GM12878 (cell line): ENCODE measurements around the gene MUC21. TPM values are rescaled to one million over a fixed set of nuclear protein-coding genes. Genes with fewer than 3 reads are reported as not detected.

Experiments
- ATAC-seq: fragments of 200-7000 bp; cut with Tn5 transposase; 3 replicates; pipeline ENCODE4 v1.9.1; 2020; ENCODE audit warnings: mild to moderate bottlenecking, moderate library complexity
- BruUV-seq: library from RNA; stranded (reverse); fragments of 400-500 nt; replicated peaks from 2 replicates; lab custom pipeline; 2021; lab: Mats Ljungman, UMichigan
- CTCF ChIA-PET: fragments of 300-600 bp; sonication (Branson Sonifier 250); formaldehyde crosslinking; extraction: SDS; loops from one replicate; lab custom pipeline; 2021; ENCODE audit warnings: inconsistent platforms; lab: Yijun Ruan, JAX
- POLR2A ChIA-PET: fragments of 350-600 bp; formaldehyde crosslinking; extraction: SDS; loops from one replicate; lab custom pipeline; 2021; ENCODE audit warnings: inconsistent platforms; lab: Charles Lee
- RAD21 ChIA-PET: fragments of 300-600 bp; sonication (Branson Sonifier 250); formaldehyde crosslinking; loops from one replicate; lab custom pipeline; 2023; ENCODE audit warnings: antibody characterized with exemption; ENCODE audit not compliant: unreplicated experiment; lab: Charles Lee
- SMC1A ChIA-PET: fragments of 300-600 bp; sonication (Branson Sonifier 250); formaldehyde crosslinking; loops from one replicate; lab custom pipeline; 2023; ENCODE audit not compliant: unreplicated experiment, uncharacterized antibody; lab: Charles Lee
- DNase-seq: peaks from one replicate; pipeline ENCODE4 v3.0.0-alpha.2; 2011; ENCODE audit warnings: low read depth, low spot score
- FAIRE-seq: peaks from 3 replicates; lab custom pipeline; 2011; peaks lifted over from hg19 to GRCh38; lab: Jason Lieb, UNC
- H2AFZ ChIP-seq: 2 replicates; pipeline ENCODE4 v1.6.0; 2011; ENCODE audit warnings: low read depth, low read length, control low read depth; ENCODE audit not compliant: control insufficient read depth
- H3K27ac ChIP-seq: 2 replicates; pipeline ENCODE4 v1.5.1; 2011; ENCODE audit warnings: control low read depth; ENCODE audit not compliant: control insufficient read depth, insufficient read depth
- H3K27me3 ChIP-seq, 2 experiments: replicated peaks in 1 of 2; 2 replicates each; pipeline versions ENCODE4 v1.6.0 to v1.6.1; 2011; ENCODE audit warnings: low read length in 1 of 2; ENCODE audit not compliant: control insufficient read depth in 2 of 2, insufficient read depth in 2 of 2
- H3K36me3 ChIP-seq, 2 experiments: 2 replicates each; pipeline ENCODE4 v1.5.1; 2011; ENCODE audit warnings: low read length in 1 of 2; ENCODE audit not compliant: control insufficient read depth in 2 of 2, insufficient read depth in 2 of 2
- H3K4me1 ChIP-seq: 2 replicates; pipeline ENCODE4 v1.6.1; 2011; ENCODE audit warnings: mild to moderate bottlenecking, low read length, moderate library complexity, mixed read lengths; ENCODE audit not compliant: control insufficient read depth, insufficient read depth
- H3K4me2 ChIP-seq: 2 replicates; pipeline ENCODE4 v1.6.0; 2011; ENCODE audit warnings: control low read depth; ENCODE audit not compliant: control insufficient read depth, insufficient read depth
- H3K4me3 ChIP-seq: fragments of 200-600 bp; sonication (generic); 2 replicates; pipeline ENCODE4 v1.5.1; 2016
- H3K79me2 ChIP-seq: 2 replicates; pipeline ENCODE4 v1.6.0; 2011; ENCODE audit warnings: low read length; ENCODE audit not compliant: control insufficient read depth, insufficient read depth
- H3K9ac ChIP-seq: 2 replicates; pipeline ENCODE4 v1.8.0; 2011; ENCODE audit warnings: low read length, control low read depth, mixed read lengths; ENCODE audit not compliant: control insufficient read depth, insufficient read depth
- H3K9me3 ChIP-seq: replicated peaks from 3 replicates; pipeline ENCODE4 v1.5.1; 2011; ENCODE audit warnings: mild to moderate bottlenecking, low read length; ENCODE audit not compliant: control insufficient read depth, insufficient read depth
- H4K20me1 ChIP-seq: 2 replicates; pipeline ENCODE4 v1.6.0; 2011; ENCODE audit not compliant: control insufficient read depth, insufficient read depth
- GATAD2B ChIP-seq: fragments of 450-650 bp; conservative IDR thresholded peaks from 2 replicates; pipeline ENCODE4 v1.6.1; 2017; ENCODE audit warnings: low read depth, mild to moderate bottlenecking, moderate library complexity
- IRF3 ChIP-seq: fragments of 450-650 bp; IDR thresholded peaks from 2 replicates; pipeline ENCODE4 v1.6.1; 2014; ENCODE audit warnings: mild to moderate bottlenecking
- JUNB ChIP-seq: IDR thresholded peaks from 2 replicates; pipeline ENCODE4 v1.6.1; 2016; ENCODE audit warnings: antibody characterized with exemption, mild to moderate bottlenecking
- JUND ChIP-seq: IDR thresholded peaks from 2 replicates; pipeline ENCODE4 v1.6.1; 2012; ENCODE audit warnings: low read depth, mild to moderate bottlenecking, low read length, improper control_type of control experiment, moderate library complexity
- LARP7 ChIP-seq: fragments of 450-650 bp; IDR thresholded peaks from 2 replicates; pipeline ENCODE4 v1.6.1; 2017; ENCODE audit warnings: mild to moderate bottlenecking
- MAX ChIP-seq: IDR thresholded peaks from 2 replicates; pipeline ENCODE4 v1.6.1; 2012; ENCODE audit warnings: low read depth, low read length, improper control_type of control experiment
- NFXL1 ChIP-seq: fragments of 450-650 bp; IDR thresholded peaks from 2 replicates; pipeline ENCODE4 v1.6.1; 2017; ENCODE audit warnings: antibody characterized with exemption, mild to moderate bottlenecking, borderline replicate concordance
- NFYB ChIP-seq: IDR thresholded peaks from 2 replicates; pipeline ENCODE4 v1.6.1; 2011; ENCODE audit warnings: low read depth, mild to moderate bottlenecking, low read length, improper control_type of control experiment, moderate library complexity; ENCODE audit not compliant: insufficient read depth
- PBX3 ChIP-seq: IDR thresholded peaks from 2 replicates; pipeline ENCODE4 v1.6.1; 2011; ENCODE audit warnings: mild to moderate bottlenecking, low read depth, low read length, moderate library complexity; ENCODE audit not compliant: insufficient replicate concordance
- PKNOX1 ChIP-seq: fragments of 450-650 bp; IDR thresholded peaks from 2 replicates; pipeline ENCODE4 v1.6.1; 2016; ENCODE audit warnings: mild to moderate bottlenecking
- POLR2AphosphoS5 ChIP-seq: IDR thresholded peaks from 2 replicates; pipeline ENCODE4 v1.6.1; 2011; ENCODE audit warnings: mild to moderate bottlenecking, low read length, inconsistent platforms
- RCOR1 ChIP-seq: conservative IDR thresholded peaks from 2 replicates; pipeline ENCODE4 v1.6.1; 2012; ENCODE audit warnings: low read depth, low read length, improper control_type of control experiment
- SUPT20H ChIP-seq: IDR thresholded peaks from 2 replicates; pipeline ENCODE4 v1.6.1; 2011; ENCODE audit warnings: low read depth, mild to moderate bottlenecking, low read length, moderate library complexity, borderline replicate concordance; ENCODE audit not compliant: control insufficient read depth
- WGBS: methylation state at CpG from one replicate; pipeline ENCODE4 v1.1.6; 2016; ENCODE audit warnings: low lambda C conversion rate; ENCODE audit not compliant: insufficient replicate concordance, insufficient coverage; ENCODE audit errors: missing lambda C conversion rate; 5-methylcytosine and 5-hydroxymethylcytosine counted together
- in situ Hi-C: fragments of 300-500 bp; cut with MboI; formaldehyde crosslinking; loops from 9 replicates; pipeline ENCODE4 v1.14.3; 2018; ENCODE audit warnings: mixed read lengths
- intact Hi-C: fragments of 100-400 bp; cut with micrococcal nuclease; formaldehyde crosslinking; loops from one replicate; pipeline ENCODE4 v1.14.2; 2022; ENCODE audit not compliant: unreplicated experiment
- polyA plus RNA-seq, 11 experiments: library from polyadenylated mRNA; depleted of rRNA in 4 of 11; unstranded in 6 of 11; stranded (reverse) in 5 of 11; fragments of >200 nt; fragmentation: Nextera tagmentation in 4 of 11; fragmentation: Illumina TruSeq in 1 of 11; extraction: Ambion mirVana in 4 of 11; extraction: Trizol in 1 of 11; gene quantifications; 1 replicate in 1 of 11; 2 replicates in 10 of 11; pipeline versions ENCODE4 v1.2.1 to v1.2.3, GENCODE V29; 2011 to 2016; ENCODE audit warnings: inconsistent platforms in 2 of 11, missing spikeins in 2 of 11, low read depth in 1 of 11
- total RNA-seq, 4 experiments: library from RNA; depleted of rRNA in 3 of 4; stranded (reverse); fragments of >200 nt in 3 of 4; fragmentation: Illumina TruSeq in 1 of 4; extraction: Trizol in 1 of 4; gene quantifications; 2 replicates each; pipeline versions ENCODE4 v1.2.1 to v1.2.3, GENCODE V29; 2013 to 2021

The MUC21 gene
- total and polyA plus RNA-seq, 10 of the 15 experiments (the other 5 are each of a cell fraction or from before 2014, with no cell fraction given): 0.02 TPM; not detected in 9

- no peak for TF ChIP-seq NFXL1
- 48% methylated on average over 4 of the region's 4 CpGs for WGBS
- ChIA-PET CTCF (interaction anchor here (0.6 kb wide), 1 partner anchor 25 kb away, joined by 4 read pairs; no protein-coding TSS in a partner anchor), RAD21 (no interaction called here), SMC1A (no interaction called here), POLR2A (no interaction called here)
- Histone ChIP-seq H3K79me2 (no peaks in the 10 kb centered on the region), H3K4me2 (no peak overlapping the region), H3K9ac (no peak overlapping the region), H3K9me3 (no peaks in the 10 kb centered on the region), H3K4me3 (no peak overlapping the region), H3K27me3 (no peaks in the 10 kb centered on the region; a peak in 3 of 4 replicates), H3K4me1 (no peaks in the 10 kb centered on the region), H2AFZ (no peak overlapping the region), H3K36me3 (no peaks in the 10 kb centered on the region), H4K20me1 (no peaks in the 10 kb centered on the region), H3K27ac (no peak overlapping the region)
- BruUV-seq: no TSS peak
- DNase-seq: no peak
- intact Hi-C loops: no loop called here
- ATAC-seq: no peak
- in situ Hi-C loops: no loop called here
- FAIRE-seq: no peak
Measured at GRCh38 chr6:31035862-31036497, 52.5 kb downstream of the MUC21 start.

GRCh38 chr6:31037169-31037568 lies 53.7 kb downstream of the MUC21 start:
- H3K9ac ChIP-seq: no peak overlapping the region
- no peaks in the 10 kb centered on the region for H3K79me2 ChIP-seq
- no peak overlapping the region for H3K4me2 ChIP-seq
- FAIRE-seq (no peak), DNase-seq (no peak), ATAC-seq (no peak)
- no peaks in the 10 kb centered on the region; a peak in 3 of 4 replicates for H3K27me3 ChIP-seq
- H3K27ac ChIP-seq: no peak overlapping the region
- no peak overlapping the region for H3K4me3 ChIP-seq
- no peaks in the 10 kb centered on the region for H3K4me1 ChIP-seq
- no peaks in the 10 kb centered on the region for H3K36me3 ChIP-seq
- ChIA-PET SMC1A (no interaction called here), CTCF (interaction anchor here (1.1 kb wide), 1 partner anchor 121 kb away, joined by 3 read pairs; no protein-coding TSS in a partner anchor), RAD21 (no interaction called here), POLR2A (no interaction called here)
- WGBS: 20% methylated on average over 7 of the region's 7 CpGs
- intact Hi-C loops (no loop called here), in situ Hi-C loops (no loop called here)
- no peaks in the 10 kb centered on the region for H3K9me3 ChIP-seq
- H2AFZ ChIP-seq: no peak overlapping the region
- no TSS peak for BruUV-seq
- no peaks in the 10 kb centered on the region for H4K20me1 ChIP-seq
- TF ChIP-seq JUNB (no peak), SUPT20H (no peak), PKNOX1 (no peak), MAX (no peak), POLR2AphosphoS5 (no peak), NFYB (no peak), GATAD2B (no peak), IRF3 (no peak), RCOR1 (no peak), JUND (no peak), PBX3 (no peak), LARP7 (no peak)
